HepG2 (cell line): ENCODE measurements around the gene RRBP1. TPM values are rescaled to one million over a fixed set of nuclear protein-coding genes. Genes with fewer than 3 reads are reported as not detected.

Experiments
- DR1 ChIP-seq: sonication (generic); formaldehyde crosslinking; IDR thresholded peaks from 2 replicates; pipeline ENCODE4 v1.8.0; 2021; ENCODE audit warnings: mild to moderate bottlenecking, missing genetic modification reagents, inconsistent platforms
- ELF4 ChIP-seq: sonication (generic); formaldehyde crosslinking; IDR thresholded peaks from 2 replicates; pipeline ENCODE4 v1.5.0; 2020; ENCODE audit warnings: missing genetic modification reagents, mild to moderate bottlenecking, moderate library complexity, borderline replicate concordance
- FIP1L1 ChIP-seq: fragments of 200-400 bp; formaldehyde crosslinking; IDR thresholded peaks from 2 replicates; pipeline ENCODE4 v1.6.1; 2018; ENCODE audit warnings: low read depth, mild to moderate bottlenecking, low read length, moderate library complexity, borderline replicate concordance; ENCODE audit not compliant: insufficient read depth
- IRF2 ChIP-seq: IDR thresholded peaks from 2 replicates; pipeline ENCODE4 v1.6.1; 2018; ENCODE audit warnings: missing genetic modification reagents, missing compliant biosample characterization
- MEIS1 ChIP-seq: sonication (generic); formaldehyde crosslinking; IDR thresholded peaks from 2 replicates; pipeline ENCODE4 v1.9.0; 2021; ENCODE audit warnings: mild to moderate bottlenecking, missing genetic modification reagents, moderate library complexity, borderline replicate concordance
- POLR2AphosphoS2 ChIP-seq: IDR thresholded peaks from 2 replicates; pipeline ENCODE4 v1.6.1; 2011; ENCODE audit warnings: low read depth, low read length, improper control_type of control experiment
- RXRA ChIP-seq: sonication (generic); formaldehyde crosslinking; IDR thresholded peaks from 2 replicates; pipeline ENCODE4 v1.5.1; 2020; ENCODE audit warnings: missing genetic modification reagents
- SAFB2 ChIP-seq: sonication (generic); formaldehyde crosslinking; IDR thresholded peaks from 2 replicates; pipeline ENCODE4 v1.5.1; 2020; ENCODE audit warnings: missing genetic modification reagents, low read depth, mild to moderate bottlenecking, borderline replicate concordance
- TBL1XR1 ChIP-seq: fragments of 150-350 bp; IDR thresholded peaks from 2 replicates; pipeline ENCODE4 v1.6.1; 2014; ENCODE audit warnings: borderline replicate concordance, low read length; ENCODE audit not compliant: partially characterized antibody
- ZNF12 ChIP-seq: sonication (generic); formaldehyde crosslinking; IDR thresholded peaks from 2 replicates; pipeline ENCODE4 v1.5.0; 2020; ENCODE audit warnings: missing genetic modification reagents
- ZNF331 ChIP-seq: sonication (generic); formaldehyde crosslinking; IDR thresholded peaks from 2 replicates; pipeline ENCODE4 v1.4.0; 2020; ENCODE audit warnings: missing genetic modification reagents
- ZNF558 ChIP-seq: sonication (generic); formaldehyde crosslinking; IDR thresholded peaks from 2 replicates; pipeline ENCODE4 v1.9.0; 2022; ENCODE audit warnings: mild to moderate bottlenecking, missing genetic modification reagents, borderline replicate concordance
- polyA plus RNA-seq, 8 experiments: library from polyadenylated mRNA; depleted of rRNA in 3 of 8; stranded (reverse) in 7 of 8; unstranded in 1 of 8; fragments of >200 nt; fragmentation: Illumina TruSeq in 4 of 8; extraction: Trizol in 4 of 8; gene quantifications; 2 replicates each; pipeline versions ENCODE4 v1.2.1 to v1.2.3, GENCODE V29; 2011 to 2016; ENCODE audit warnings: low read depth in 4 of 8, missing spikeins in 1 of 8, mixed read lengths in 1 of 8; ENCODE audit not compliant: insufficient read depth in 1 of 8
- total RNA-seq, 5 experiments: library from RNA; depleted of rRNA; stranded (reverse); fragments of >200 nt; fragmentation: Illumina TruSeq; extraction: Trizol; gene quantifications; 2 replicates each; pipeline ENCODE4 v1.2.3, GENCODE V29; 2016; ENCODE audit warnings: low read depth in 1 of 5
- TF ChIP-seq, protein P1 (sequence below): sonication (generic); formaldehyde crosslinking; IDR thresholded peaks from one replicate; pipeline ENCODE4 v1.5.1; 2020; ENCODE audit warnings: mild to moderate bottlenecking, missing genetic modification reagents; ENCODE audit errors: not compliant biosample characterization
- TF ChIP-seq, protein P2 (sequence below): sonication (generic); formaldehyde crosslinking; IDR thresholded peaks from 2 replicates; pipeline ENCODE4 v1.4.0; 2020; ENCODE audit warnings: missing genetic modification reagents
- TF ChIP-seq, protein P3 (sequence below): sonication (generic); formaldehyde crosslinking; IDR thresholded peaks from 2 replicates; pipeline ENCODE4 v1.8.1; 2023; ENCODE audit warnings: missing genetic modification reagents, mild to moderate bottlenecking, borderline replicate concordance

RRBP1 gene
- total and polyA plus RNA-seq, 2 of the 13 experiments (the other 11 are each of a cell fraction or from before 2014, with no cell fraction given), result 150 to 222 TPM

DNA sequence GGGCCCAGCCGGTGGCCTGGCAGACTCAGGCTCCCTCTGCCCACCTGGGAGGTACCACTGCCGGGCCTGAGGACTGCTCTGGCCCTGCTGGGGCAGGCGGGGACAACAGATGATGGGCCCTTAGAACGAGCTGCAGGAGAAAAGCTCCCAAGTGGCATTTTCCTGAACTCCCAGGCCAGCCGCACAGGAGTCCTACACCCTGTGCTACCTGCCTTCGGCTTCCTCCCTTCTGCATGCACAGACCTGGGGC is 70.8 kb downstream of the RRBP1 start (continued):
- TF ChIP-seq SAFB2 (CRISPR knock-in tag) (no peak), ZNF558 (CRISPR knock-in tag) (no peak), ZNF331 (CRISPR knock-in tag) (no peak), POLR2AphosphoS2 (0 out of 2 replicates have a peak, but pooled peaks have one; percentile 43), MEIS1 (no peak; the same call in 1 of the 2 replicates), ELF4 (CRISPR knock-in tag) (no peak), DR1 (CRISPR knock-in tag) (no peak), TBL1XR1 (no peak), FIP1L1 (no peak), RXRA (CRISPR knock-in tag) (no peak), IRF2 (CRISPR knock-in tag) (no peak), ZNF12 (CRISPR knock-in tag) (no peak)
- TF ChIP-seq, protein P1, sequence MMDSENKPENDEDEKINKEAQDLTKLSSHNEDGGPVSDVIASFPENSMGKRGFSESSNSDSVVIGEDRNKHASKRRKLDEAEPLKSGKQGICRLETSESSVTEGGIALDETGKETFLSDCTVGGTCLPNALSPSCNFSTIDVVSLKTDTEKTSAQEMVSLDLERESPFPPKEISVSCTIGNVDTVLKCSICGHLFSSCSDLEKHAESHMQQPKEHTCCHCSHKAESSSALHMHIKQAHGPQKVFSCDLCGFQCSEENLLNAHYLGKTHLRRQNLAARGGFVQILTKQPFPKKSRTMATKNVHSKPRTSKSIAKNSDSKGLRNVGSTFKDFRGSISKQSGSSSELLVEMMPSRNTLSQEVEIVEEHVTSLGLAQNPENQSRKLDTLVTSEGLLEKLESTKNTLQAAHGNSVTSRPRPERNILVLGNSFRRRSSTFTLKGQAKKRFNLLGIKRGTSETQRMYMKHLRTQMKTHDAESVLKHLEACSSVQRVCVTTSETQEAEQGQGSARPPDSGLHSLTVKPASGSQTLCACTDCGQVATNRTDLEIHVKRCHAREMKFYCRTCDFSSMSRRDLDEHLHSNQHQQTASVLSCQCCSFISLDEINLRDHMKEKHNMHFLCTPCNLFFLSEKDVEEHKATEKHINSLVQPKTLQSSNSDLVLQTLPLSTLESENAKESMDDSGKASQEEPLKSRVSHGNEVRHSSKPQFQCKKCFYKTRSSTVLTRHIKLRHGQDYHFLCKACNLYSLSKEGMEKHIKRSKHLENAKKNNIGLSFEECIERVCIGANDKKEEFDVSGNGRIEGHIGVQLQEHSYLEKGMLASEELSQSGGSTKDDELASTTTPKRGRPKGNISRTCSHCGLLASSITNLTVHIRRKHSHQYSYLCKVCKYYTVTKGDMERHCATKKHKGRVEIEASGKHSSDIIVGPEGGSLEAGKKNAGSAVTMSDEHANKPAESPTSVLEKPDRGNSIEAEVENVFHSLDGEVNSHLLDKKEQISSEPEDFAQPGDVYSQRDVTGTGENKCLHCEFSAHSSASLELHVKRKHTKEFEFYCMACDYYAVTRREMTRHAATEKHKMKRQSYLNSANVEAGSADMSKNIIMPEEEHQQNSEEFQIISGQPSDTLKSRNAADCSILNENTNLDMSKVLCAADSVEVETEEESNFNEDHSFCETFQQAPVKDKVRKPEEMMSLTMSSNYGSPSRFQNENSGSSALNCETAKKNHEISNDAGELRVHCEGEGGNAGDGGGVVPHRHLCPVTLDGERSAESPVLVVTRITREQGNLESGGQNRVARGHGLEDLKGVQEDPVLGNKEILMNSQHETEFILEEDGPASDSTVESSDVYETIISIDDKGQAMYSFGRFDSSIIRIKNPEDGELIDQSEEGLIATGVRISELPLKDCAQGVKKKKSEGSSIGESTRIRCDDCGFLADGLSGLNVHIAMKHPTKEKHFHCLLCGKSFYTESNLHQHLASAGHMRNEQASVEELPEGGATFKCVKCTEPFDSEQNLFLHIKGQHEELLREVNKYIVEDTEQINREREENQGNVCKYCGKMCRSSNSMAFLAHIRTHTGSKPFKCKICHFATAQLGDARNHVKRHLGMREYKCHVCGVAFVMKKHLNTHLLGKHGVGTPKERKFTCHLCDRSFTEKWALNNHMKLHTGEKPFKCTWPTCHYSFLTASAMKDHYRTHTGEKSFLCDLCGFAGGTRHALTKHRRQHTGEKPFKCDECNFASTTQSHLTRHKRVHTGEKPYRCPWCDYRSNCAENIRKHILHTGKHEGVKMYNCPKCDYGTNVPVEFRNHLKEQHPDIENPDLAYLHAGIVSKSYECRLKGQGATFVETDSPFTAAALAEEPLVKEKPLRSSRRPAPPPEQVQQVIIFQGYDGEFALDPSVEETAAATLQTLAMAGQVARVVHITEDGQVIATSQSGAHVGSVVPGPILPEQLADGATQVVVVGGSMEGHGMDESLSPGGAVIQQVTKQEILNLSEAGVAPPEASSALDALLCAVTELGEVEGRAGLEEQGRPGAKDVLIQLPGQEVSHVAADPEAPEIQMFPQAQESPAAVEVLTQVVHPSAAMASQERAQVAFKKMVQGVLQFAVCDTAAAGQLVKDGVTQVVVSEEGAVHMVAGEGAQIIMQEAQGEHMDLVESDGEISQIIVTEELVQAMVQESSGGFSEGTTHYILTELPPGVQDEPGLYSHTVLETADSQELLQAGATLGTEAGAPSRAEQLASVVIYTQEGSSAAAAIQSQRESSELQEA (CRISPR knock-in tag), result no peak
- TF ChIP-seq, protein P2, sequence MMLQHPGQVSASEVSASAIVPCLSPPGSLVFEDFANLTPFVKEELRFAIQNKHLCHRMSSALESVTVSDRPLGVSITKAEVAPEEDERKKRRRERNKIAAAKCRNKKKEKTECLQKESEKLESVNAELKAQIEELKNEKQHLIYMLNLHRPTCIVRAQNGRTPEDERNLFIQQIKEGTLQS (CRISPR knock-in tag), result no peak
- TF ChIP-seq, protein P3, sequence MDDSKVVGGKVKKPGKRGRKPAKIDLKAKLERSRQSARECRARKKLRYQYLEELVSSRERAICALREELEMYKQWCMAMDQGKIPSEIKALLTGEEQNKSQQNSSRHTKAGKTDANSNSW (CRISPR knock-in tag), result no peak
